K562 (cell line): Measurements from ENCODE around the gene TSEN54. TPM values are rescaled to one million over a fixed set of nuclear protein-coding genes. Genes with fewer than 3 reads are reported as not detected.

Experiments
- DPF2 ChIP-seq: fragments of 450-650 bp; IDR thresholded peaks from 2 replicates; pipeline ENCODE4 v1.6.1; 2016
- FOXJ3 ChIP-seq: sonication (generic); formaldehyde crosslinking; IDR thresholded peaks from 2 replicates; pipeline ENCODE4 v1.4.0; 2020; ENCODE audit warnings: mild to moderate bottlenecking, missing genetic modification reagents
- FOXK2 ChIP-seq, 2 experiments: fragments of 450-650 bp; IDR thresholded peaks in 1 of 2; conservative IDR thresholded peaks in 1 of 2; 2 replicates each; pipeline ENCODE4 v1.6.1; 2016; ENCODE audit warnings: low read depth in 2 of 2, mild to moderate bottlenecking in 1 of 2
- RBM15 ChIP-seq: fragments of 200-400 bp; formaldehyde crosslinking; IDR thresholded peaks from 2 replicates; pipeline ENCODE4 v1.6.1; 2018; ENCODE audit warnings: mild to moderate bottlenecking, low read length, moderate library complexity; ENCODE audit not compliant: insufficient read depth
- SOX6 ChIP-seq: fragments of 450-650 bp; IDR thresholded peaks from 2 replicates; pipeline ENCODE4 v1.6.1; 2014; ENCODE audit warnings: mild to moderate bottlenecking
- SPI1 ChIP-seq: IDR thresholded peaks from 2 replicates; pipeline ENCODE4 v1.6.1; 2011; ENCODE audit warnings: low read depth, low read length, control low read depth, borderline replicate concordance
- SREBF1 ChIP-seq: fragments of 150-350 bp; IDR thresholded peaks from 2 replicates; pipeline ENCODE4 v1.6.1; 2014; ENCODE audit warnings: antibody characterized with exemption, low read depth, low read length, borderline replicate concordance
- TEAD2 ChIP-seq: fragments of 450-650 bp; IDR thresholded peaks from 2 replicates; pipeline ENCODE4 v1.6.1; 2016; ENCODE audit warnings: missing genetic modification characterization, control low read depth, missing compliant biosample characterization
- THRAP3 ChIP-seq: fragments of 450-650 bp; IDR thresholded peaks from 2 replicates; pipeline ENCODE4 v1.6.1; 2016; ENCODE audit warnings: mild to moderate bottlenecking, inconsistent platforms, borderline replicate concordance
- ZBTB8A ChIP-seq: fragments of 450-650 bp; IDR thresholded peaks from 2 replicates; pipeline ENCODE4 v1.6.1; 2018; ENCODE audit warnings: mild to moderate bottlenecking, moderate library complexity; ENCODE audit not compliant: partially characterized antibody
- ZNF197 ChIP-seq: fragments of 200-800 bp; sonication (Bioruptor generic); IDR thresholded peaks from 2 replicates; pipeline ENCODE4 v1.6.1; 2016; ENCODE audit warnings: low read depth, missing genetic modification characterization, missing compliant biosample characterization
- ZNF584 ChIP-seq: fragments of 200-800 bp; sonication (Bioruptor generic); IDR thresholded peaks from 2 replicates; pipeline ENCODE4 v1.6.1; 2016; ENCODE audit warnings: low read depth, mild to moderate bottlenecking, missing genetic modification characterization, missing compliant biosample characterization
- ZNF707 ChIP-seq: fragments of 250-450 bp; sonication (Bioruptor Pico); conservative IDR thresholded peaks from 2 replicates; pipeline ENCODE4 v1.8.0; 2022; ENCODE audit warnings: inconsistent platforms, mild to moderate bottlenecking, moderate library complexity
- polyA plus RNA-seq, 8 experiments: library from polyadenylated mRNA; depleted of rRNA in 4 of 8; stranded (reverse) in 5 of 8; unstranded in 3 of 8; fragments of >200 nt; fragmentation: Nextera tagmentation in 2 of 8; fragmentation: Illumina TruSeq in 1 of 8; extraction: Ambion mirVana in 2 of 8; extraction: Trizol in 1 of 8; gene quantifications; 2 replicates each; pipeline versions ENCODE4 v1.2.1 to v1.2.3, GENCODE V29; 2011 to 2014; ENCODE audit warnings: inconsistent platforms in 1 of 8, missing spikeins in 1 of 8
- total RNA-seq, 7 experiments: library from RNA; depleted of rRNA in 6 of 7; stranded (reverse); fragments of >200 nt in 6 of 7; fragmentation: Illumina TruSeq in 2 of 7; extraction: Trizol in 2 of 7; gene quantifications; 2 replicates each; pipeline versions ENCODE4 v1.2.1 to v1.2.3, GENCODE V29; 2011 to 2021; ENCODE audit warnings: low replicate concordance in 1 of 7
- TF ChIP-seq, protein P1 (sequence below): fragments of 250-450 bp; sonication (Bioruptor Pico); IDR thresholded peaks from 2 replicates; pipeline ENCODE4 v1.5.0; 2021; ENCODE audit warnings: mild to moderate bottlenecking, borderline replicate concordance
- TF ChIP-seq, protein P2 (sequence below): fragments of 250-450 bp; sonication (Bioruptor Pico); IDR thresholded peaks from 2 replicates; pipeline ENCODE4 v1.4.0; 2020; ENCODE audit warnings: borderline replicate concordance
- TF ChIP-seq, protein P3 (sequence below): sonication (generic); formaldehyde crosslinking; IDR thresholded peaks from 2 replicates; pipeline ENCODE4 v1.9.0; 2022; ENCODE audit warnings: mild to moderate bottlenecking, missing genetic modification reagents
- TF ChIP-seq, protein P4 (sequence below): fragments of 250-450 bp; sonication (Bioruptor Pico); IDR thresholded peaks from 2 replicates; pipeline ENCODE4 v1.4.0; 2020; ENCODE audit warnings: mild to moderate bottlenecking, moderate library complexity
- TF ChIP-seq, protein P5 (sequence below): sonication (generic); formaldehyde crosslinking; IDR thresholded peaks from 2 replicates; pipeline ENCODE4 v1.8.1; 2023; ENCODE audit warnings: mild to moderate bottlenecking, missing genetic modification reagents

Gene TSEN54
- total and polyA plus RNA-seq, 9 of the 15 experiments (the other 6 are each of a cell fraction or from before 2014, with no cell fraction given), result 5.9 to 64.3 (median 48.9) TPM

DNA sequence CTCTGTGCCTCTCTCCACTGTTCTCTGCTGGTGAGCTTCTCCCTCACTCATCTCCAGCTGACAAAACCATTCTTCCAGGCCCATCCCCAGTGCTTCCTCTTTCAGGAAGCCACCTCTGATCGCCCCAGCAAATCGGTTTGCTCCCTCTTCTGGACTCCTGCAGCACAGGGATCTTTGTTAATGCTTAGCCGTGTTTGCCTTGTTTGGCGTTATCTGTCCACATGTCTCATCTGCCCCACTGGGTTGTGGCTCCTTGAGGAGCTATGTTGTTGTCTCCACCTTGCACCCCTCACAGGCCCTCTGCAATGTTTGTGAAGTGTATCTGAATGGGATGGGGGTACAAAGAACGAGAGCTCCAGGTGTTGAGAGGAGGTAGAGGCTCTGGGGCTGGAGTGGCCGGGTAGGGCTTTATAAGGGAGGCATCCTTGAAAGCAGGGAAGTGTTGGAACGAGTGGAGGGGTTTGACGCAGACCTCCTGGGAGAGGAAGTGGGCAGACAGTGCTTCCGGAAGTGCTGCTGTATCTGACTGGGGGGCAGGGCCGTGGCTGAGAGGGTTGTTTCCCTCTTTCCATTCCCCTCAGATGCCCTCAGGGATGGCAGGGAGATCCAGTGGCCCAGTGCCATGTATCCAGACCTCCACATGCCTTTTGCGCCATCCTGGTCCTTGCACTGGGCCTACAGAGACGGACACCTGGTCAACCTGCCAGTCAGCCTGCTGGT is 28.8 kb upstream of the TSEN54 start (continued):
- TF ChIP-seq, protein P1, sequence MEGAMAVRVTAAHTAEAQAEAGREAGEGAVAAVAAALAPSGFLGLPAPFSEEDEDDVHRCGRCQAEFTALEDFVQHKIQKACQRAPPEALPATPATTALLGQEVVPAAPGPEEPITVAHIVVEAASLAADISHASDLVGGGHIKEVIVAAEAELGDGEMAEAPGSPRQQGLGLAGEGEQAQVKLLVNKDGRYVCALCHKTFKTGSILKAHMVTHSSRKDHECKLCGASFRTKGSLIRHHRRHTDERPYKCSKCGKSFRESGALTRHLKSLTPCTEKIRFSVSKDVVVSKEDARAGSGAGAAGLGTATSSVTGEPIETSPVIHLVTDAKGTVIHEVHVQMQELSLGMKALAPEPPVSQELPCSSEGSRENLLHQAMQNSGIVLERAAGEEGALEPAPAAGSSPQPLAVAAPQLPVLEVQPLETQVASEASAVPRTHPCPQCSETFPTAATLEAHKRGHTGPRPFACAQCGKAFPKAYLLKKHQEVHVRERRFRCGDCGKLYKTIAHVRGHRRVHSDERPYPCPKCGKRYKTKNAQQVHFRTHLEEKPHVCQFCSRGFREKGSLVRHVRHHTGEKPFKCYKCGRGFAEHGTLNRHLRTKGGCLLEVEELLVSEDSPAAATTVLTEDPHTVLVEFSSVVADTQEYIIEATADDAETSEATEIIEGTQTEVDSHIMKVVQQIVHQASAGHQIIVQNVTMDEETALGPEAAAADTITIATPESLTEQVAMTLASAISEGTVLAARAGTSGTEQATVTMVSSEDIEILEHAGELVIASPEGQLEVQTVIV (CRISPR knock-in tag), result no peak
- TF ChIP-seq SREBF1 (no peak), SOX6 (peak; percentile 48; the same call in 1 of the 2 replicates), FOXK2 (conservative IDR thresholded peaks at IDR 0.05 in 1 of 2, IDR thresholded peaks at IDR 0.05 in 1 of 2; ENCODE audit: low read depth in 2 of 2) (peak; percentile 33 to 67; a peak in 2 of 4 replicates), ZNF197 (CRISPR knock-in tag) (no peak), FOXJ3 (no peak), ZBTB8A (no peak), DPF2 (0 out of 2 replicates have a peak, but pooled peaks have one; percentile 23), ZNF707 (CRISPR knock-in tag) (no peak), RBM15 (no peak), SPI1 (0 out of 2 replicates have a peak, but pooled peaks have one; percentile 43), THRAP3 (no peak), ZNF584 (CRISPR knock-in tag) (no peak), TEAD2 (tag) (no peak)
- TF ChIP-seq, protein P2, sequence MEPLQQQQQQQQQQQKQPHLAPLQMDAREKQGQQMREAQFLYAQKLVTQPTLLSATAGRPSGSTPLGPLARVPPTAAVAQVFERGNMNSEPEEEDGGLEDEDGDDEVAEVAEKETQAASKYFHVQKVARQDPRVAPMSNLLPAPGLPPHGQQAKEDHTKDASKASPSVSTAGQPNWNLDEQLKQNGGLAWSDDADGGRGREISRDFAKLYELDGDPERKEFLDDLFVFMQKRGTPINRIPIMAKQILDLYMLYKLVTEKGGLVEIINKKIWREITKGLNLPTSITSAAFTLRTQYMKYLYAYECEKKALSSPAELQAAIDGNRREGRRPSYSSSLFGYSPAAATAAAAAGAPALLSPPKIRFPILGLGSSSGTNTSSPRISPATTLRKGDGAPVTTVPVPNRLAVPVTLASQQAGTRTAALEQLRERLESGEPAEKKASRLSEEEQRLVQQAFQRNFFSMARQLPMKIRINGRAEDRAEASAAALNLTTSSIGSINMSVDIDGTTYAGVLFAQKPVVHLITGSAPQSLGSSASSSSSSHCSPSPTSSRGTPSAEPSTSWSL (CRISPR knock-in tag), result no peak
- TF ChIP-seq, protein P3, sequence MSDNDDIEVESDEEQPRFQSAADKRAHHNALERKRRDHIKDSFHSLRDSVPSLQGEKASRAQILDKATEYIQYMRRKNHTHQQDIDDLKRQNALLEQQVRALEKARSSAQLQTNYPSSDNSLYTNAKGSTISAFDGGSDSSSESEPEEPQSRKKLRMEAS, result peak; percentile 53; the same call in 1 of the 2 replicates
- TF ChIP-seq, protein P4, sequence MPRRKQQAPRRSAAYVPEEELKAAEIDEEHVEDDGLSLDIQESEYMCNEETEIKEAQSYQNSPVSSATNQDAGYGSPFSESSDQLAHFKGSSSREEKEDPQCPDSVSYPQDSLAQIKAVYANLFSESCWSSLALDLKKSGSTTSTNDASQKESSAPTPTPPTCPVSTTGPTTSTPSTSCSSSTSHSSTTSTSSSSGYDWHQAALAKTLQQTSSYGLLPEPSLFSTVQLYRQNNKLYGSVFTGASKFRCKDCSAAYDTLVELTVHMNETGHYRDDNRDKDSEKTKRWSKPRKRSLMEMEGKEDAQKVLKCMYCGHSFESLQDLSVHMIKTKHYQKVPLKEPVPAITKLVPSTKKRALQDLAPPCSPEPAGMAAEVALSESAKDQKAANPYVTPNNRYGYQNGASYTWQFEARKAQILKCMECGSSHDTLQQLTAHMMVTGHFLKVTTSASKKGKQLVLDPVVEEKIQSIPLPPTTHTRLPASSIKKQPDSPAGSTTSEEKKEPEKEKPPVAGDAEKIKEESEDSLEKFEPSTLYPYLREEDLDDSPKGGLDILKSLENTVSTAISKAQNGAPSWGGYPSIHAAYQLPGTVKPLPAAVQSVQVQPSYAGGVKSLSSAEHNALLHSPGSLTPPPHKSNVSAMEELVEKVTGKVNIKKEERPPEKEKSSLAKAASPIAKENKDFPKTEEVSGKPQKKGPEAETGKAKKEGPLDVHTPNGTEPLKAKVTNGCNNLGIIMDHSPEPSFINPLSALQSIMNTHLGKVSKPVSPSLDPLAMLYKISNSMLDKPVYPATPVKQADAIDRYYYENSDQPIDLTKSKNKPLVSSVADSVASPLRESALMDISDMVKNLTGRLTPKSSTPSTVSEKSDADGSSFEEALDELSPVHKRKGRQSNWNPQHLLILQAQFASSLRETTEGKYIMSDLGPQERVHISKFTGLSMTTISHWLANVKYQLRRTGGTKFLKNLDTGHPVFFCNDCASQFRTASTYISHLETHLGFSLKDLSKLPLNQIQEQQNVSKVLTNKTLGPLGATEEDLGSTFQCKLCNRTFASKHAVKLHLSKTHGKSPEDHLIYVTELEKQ (CRISPR knock-in tag), result no peak
- TF ChIP-seq, protein P5, sequence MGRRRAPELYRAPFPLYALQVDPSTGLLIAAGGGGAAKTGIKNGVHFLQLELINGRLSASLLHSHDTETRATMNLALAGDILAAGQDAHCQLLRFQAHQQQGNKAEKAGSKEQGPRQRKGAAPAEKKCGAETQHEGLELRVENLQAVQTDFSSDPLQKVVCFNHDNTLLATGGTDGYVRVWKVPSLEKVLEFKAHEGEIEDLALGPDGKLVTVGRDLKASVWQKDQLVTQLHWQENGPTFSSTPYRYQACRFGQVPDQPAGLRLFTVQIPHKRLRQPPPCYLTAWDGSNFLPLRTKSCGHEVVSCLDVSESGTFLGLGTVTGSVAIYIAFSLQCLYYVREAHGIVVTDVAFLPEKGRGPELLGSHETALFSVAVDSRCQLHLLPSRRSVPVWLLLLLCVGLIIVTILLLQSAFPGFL (CRISPR knock-in tag), result no peak
